CD4-positive, alpha-beta memory T cell (primary cell): ENCODE results near the gene GPC5. TPM values are rescaled to one million over a fixed set of nuclear protein-coding genes. Genes with fewer than 3 reads are reported as not detected.
"Not testable (repeated sequence)": the region's sequence is repeated elsewhere in the genome, so short reads cannot be mapped to it uniquely, and the experiment has no call there.

ENCODE experiments used
- CTCF ChIA-PET: fragments of 350-600 bp; sonication (Branson Sonifier 250); formaldehyde crosslinking; loops from one replicate; lab custom pipeline; 2021; ENCODE audit warnings: inconsistent platforms; ENCODE audit not compliant: partially characterized antibody; lab: Charles Lee
- POLR2A ChIA-PET: fragments of 350-600 bp; sonication (Branson Sonifier 250); formaldehyde crosslinking; loops from one replicate; lab custom pipeline; 2021; ENCODE audit not compliant: partially characterized antibody; lab: Charles Lee
- DNase-seq, 5 donors: peaks; one replicate each; pipeline versions ENCODE4 v3.0.0 to v3.0.0-alpha.2; 2020 to 2022; ENCODE audit warnings: mixed read lengths in 1 of 5
- H3K27ac ChIP-seq: one replicate; pipeline ENCODE4 v1.7.0; 2013; ENCODE audit warnings: low read depth, low read length
- H3K27me3 ChIP-seq: 2 replicates; pipeline ENCODE4 v1.7.0; 2013; ENCODE audit warnings: mild to moderate bottlenecking, low read length, moderate library complexity; ENCODE audit not compliant: insufficient read depth
- H3K36me3 ChIP-seq: 2 replicates; pipeline ENCODE4 v1.7.0; 2013; ENCODE audit warnings: mild to moderate bottlenecking, low read length, moderate library complexity; ENCODE audit not compliant: insufficient read depth
- H3K4me1 ChIP-seq: 2 replicates; pipeline ENCODE4 v1.7.0; 2013; ENCODE audit warnings: mild to moderate bottlenecking, low read length, moderate library complexity; ENCODE audit not compliant: insufficient read depth
- H3K4me3 ChIP-seq, 2 donors: one replicate each; pipeline ENCODE4 v1.7.0; 2013; ENCODE audit warnings: low read length in 2 of 2, mild to moderate bottlenecking in 1 of 2
- H3K9me3 ChIP-seq, 2 donors: one replicate each; pipeline ENCODE4 v1.7.0; 2013; ENCODE audit warnings: low read length in 2 of 2, control low read depth in 1 of 2; ENCODE audit not compliant: control insufficient read depth in 1 of 2
- H3K27ac Mint-ChIP-seq, 7 donors: one replicate each; pipeline ENCODE4 v1.8.0; 2020 to 2021; ENCODE audit warnings: mixed read lengths in 7 of 7, mild to moderate bottlenecking in 6 of 7, inconsistent platforms in 3 of 7, moderate library complexity in 3 of 7
- H3K27me3 Mint-ChIP-seq, 2 donors: one replicate each; pipeline ENCODE4 v1.8.0; 2020 to 2021; ENCODE audit warnings: mixed read lengths in 2 of 2
- H3K36me3 Mint-ChIP-seq, 2 donors: one replicate each; pipeline ENCODE4 v1.8.0; 2020 to 2021; ENCODE audit warnings: mixed read lengths in 2 of 2, inconsistent platforms in 1 of 2, mild to moderate bottlenecking in 1 of 2
- H3K4me1 Mint-ChIP-seq, 4 donors: one replicate each; pipeline ENCODE4 v1.8.0; 2020 to 2021; ENCODE audit warnings: mixed read lengths in 4 of 4, mild to moderate bottlenecking in 1 of 4
- H3K4me3 Mint-ChIP-seq, 8 donors: one replicate each; pipeline ENCODE4 v1.8.0; 2020 to 2021; ENCODE audit warnings: mixed read lengths in 8 of 8, mild to moderate bottlenecking in 7 of 8, moderate library complexity in 6 of 8, inconsistent platforms in 3 of 8
- H3K9me3 Mint-ChIP-seq, 8 donors: one replicate each; pipeline ENCODE4 v1.8.0; 2020 to 2021; ENCODE audit warnings: mixed read lengths in 8 of 8, mild to moderate bottlenecking in 5 of 8, inconsistent platforms in 3 of 8, moderate library complexity in 1 of 8
- intact Hi-C: fragments of 100-400 bp; cut with micrococcal nuclease; formaldehyde crosslinking; loops from one replicate; pipeline ENCODE4 v1.15.1; 2023
- polyA plus RNA-seq, 2 donors: library from polyadenylated mRNA; unstranded; fragments of 300-500 nt; fragmentation: Illumina TruSeq; gene quantifications; one replicate each; pipeline ENCODE4 v1.2.3, GENCODE V29; 2021
- total RNA-seq, 2 experiments: library from RNA; stranded (reverse); gene quantifications; one replicate each; pipeline ENCODE4 v1.2.3, GENCODE V29; 2021

GPC5 gene
- total and polyA plus RNA-seq, 4 experiments from 2014 or later, result 0.14 TPM; not detected in 3

DNA sequence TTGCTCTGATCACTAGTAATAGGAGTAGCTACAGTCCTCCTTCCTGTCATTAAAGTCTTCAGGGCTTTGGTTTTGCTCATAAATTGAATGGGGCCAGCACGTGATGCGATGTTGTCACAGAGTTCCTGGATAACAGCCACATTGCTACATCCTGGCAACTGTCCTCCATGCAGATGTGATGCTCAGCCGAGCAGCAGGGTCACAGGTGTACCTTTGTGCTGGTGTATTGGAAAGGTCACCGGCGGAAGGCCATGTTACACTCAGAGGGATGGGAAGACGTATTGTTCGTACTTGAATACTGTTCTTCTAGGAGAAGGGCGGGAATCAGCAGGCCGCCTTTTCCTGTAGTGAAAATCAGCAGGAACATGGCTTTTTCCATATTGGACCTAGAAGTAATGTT is 1114.4 kb downstream of the GPC5 start:
- Mint-ChIP-seq H3K4me1 (no peaks in the 10 kb centered on the region), H3K27ac (no peak overlapping the region), H3K4me3 (no peak overlapping the region), H3K36me3 (no peaks in the 10 kb centered on the region), H3K9me3 (peaks cover 2 to 16% (median 2%) of the 10 kb centered on the region in 8 donors), H3K27me3 (no peaks in the 10 kb centered on the region)
- no peak for DNase-seq
- Histone ChIP-seq H3K4me3 (no peak overlapping the region), H3K4me1 (no peaks in the 10 kb centered on the region), H3K27me3 (no peaks in the 10 kb centered on the region), H3K27ac (no peak overlapping the region), H3K9me3 (no peaks in the 10 kb centered on the region), H3K36me3 (no peaks in the 10 kb centered on the region)
- ChIA-PET POLR2A (no interaction called here), CTCF (no interaction called here)
- intact Hi-C loops, result no loop called here

DNA sequence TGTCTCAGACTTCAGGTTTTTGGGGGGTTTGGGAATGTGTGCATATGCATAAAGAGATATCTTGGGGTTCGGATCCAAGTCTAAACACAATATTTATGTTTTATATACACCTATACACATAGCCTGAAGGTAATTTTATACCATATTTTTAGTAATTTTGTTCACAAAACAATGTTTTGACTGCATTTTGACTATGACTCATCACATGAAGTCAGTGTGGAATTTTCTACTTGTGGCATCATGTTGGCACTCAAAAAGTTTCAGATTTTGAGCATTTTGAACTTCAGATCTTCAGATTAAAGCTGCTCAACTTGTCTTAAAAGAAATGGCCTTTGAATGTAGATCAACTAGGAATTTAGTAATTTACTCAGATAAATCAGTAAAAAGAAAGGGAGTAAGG is 1115.3 kb downstream of the GPC5 start:
- ChIA-PET CTCF (no interaction called here), POLR2A (no interaction called here)
- no peak overlapping the region for H3K4me3 ChIP-seq
- H3K27me3 ChIP-seq, result no peaks in the 10 kb centered on the region
- no peak for DNase-seq
- Mint-ChIP-seq H3K27ac (no peak overlapping the region), H3K9me3 (peaks cover 2 to 18% (median 5%) of the 10 kb centered on the region in 8 donors), H3K4me3 (no peak overlapping the region), H3K4me1 (no peaks in the 10 kb centered on the region), H3K27me3 (no peaks in the 10 kb centered on the region), H3K36me3 (no peaks in the 10 kb centered on the region)
- H3K36me3 ChIP-seq, result no peaks in the 10 kb centered on the region
- intact Hi-C loops, result no loop called here
- H3K9me3 ChIP-seq, result no peaks in the 10 kb centered on the region
- H3K4me1 ChIP-seq, result no peaks in the 10 kb centered on the region
- no peak overlapping the region for H3K27ac ChIP-seq

DNA sequence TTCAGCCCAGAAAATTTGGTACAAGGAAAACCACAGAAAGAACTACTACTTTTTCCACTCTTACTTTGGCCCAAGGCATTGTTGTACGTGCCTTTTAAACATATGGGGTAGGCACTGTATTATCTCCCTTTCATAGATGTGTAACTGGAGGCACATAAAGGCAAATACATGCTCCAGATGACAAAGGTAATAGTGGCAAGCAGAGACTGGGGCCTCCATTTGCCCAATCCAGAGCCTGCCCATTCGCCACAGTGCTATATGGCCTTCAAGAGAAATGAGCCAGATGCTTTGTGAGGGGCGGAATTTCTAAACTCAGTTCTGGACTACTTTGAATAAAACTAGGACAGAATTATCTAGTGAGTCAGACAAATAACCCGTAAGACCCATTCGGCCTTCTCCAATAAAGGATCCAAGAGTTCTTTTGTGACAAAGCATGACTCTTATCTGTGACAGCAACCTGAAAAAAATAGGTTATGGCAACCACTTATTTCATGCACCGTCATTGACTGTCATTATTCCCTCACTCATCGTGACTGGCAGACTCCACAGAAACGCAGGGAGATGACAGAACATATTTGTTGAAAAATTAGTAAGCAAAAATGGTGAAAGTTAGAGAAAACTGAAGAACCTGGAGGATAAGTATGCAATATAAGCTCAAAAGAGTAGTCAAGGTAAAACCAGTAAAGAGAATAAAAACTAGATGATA is 1116.2 kb downstream of the GPC5 start:
- H3K27ac Mint-ChIP-seq, result no peak overlapping the region
- POLR2A ChIA-PET, result no interaction called here

DNA sequence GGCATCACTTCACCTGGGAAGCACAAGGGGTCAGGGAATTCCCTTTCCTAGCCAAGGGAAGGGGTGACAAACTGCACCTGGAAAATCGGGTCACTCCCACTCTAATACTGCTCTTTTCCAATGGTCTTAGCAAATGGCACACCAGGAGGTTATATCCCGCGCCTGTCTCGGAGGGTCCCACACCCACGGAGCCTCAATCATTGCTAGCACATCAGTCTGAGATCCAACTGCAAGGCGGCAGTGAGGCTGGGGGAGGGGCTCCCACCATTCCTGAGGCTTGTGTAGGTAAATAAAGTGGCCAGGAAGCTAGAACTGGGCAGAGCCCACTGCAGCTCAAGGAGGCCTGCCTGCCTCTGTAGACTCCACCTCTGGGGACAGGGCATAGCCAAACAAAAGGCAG is 1118.5 kb downstream of the GPC5 start:
- H3K4me1 Mint-ChIP-seq, DNase-seq, H3K27me3 ChIP-seq, H3K27ac Mint-ChIP-seq, H3K36me3 Mint-ChIP-seq, POLR2A ChIA-PET, H3K27ac ChIP-seq, H3K9me3 ChIP-seq, H3K36me3 ChIP-seq, intact Hi-C loops, H3K4me3 ChIP-seq, H3K4me3 Mint-ChIP-seq, CTCF ChIA-PET, H3K27me3 Mint-ChIP-seq, H3K4me1 ChIP-seq: not testable (repeated sequence)
- peaks cover 0 to 28% (median 11%) of the 10 kb centered on the region in 8 donors for H3K9me3 Mint-ChIP-seq

More for the DNA sequence above, 1116.2 kb downstream of the GPC5 start:
- Histone ChIP-seq H3K4me3 (no peak overlapping the region), H3K9me3 (no peaks in the 10 kb centered on the region), H3K4me1 (no peaks in the 10 kb centered on the region), H3K27ac (no peak overlapping the region), H3K36me3 (no peaks in the 10 kb centered on the region), H3K27me3 (no peaks in the 10 kb centered on the region)
- no peaks in the 10 kb centered on the region for H3K27me3 Mint-ChIP-seq
- peaks cover 0 to 15% (median 5%) of the 10 kb centered on the region in 8 donors for H3K9me3 Mint-ChIP-seq
- no peak overlapping the region for H3K4me3 Mint-ChIP-seq
- no peak for DNase-seq
- no peaks in the 10 kb centered on the region for H3K36me3 Mint-ChIP-seq
- intact Hi-C loops, result no loop called here
- CTCF ChIA-PET, result no interaction called here
- no peaks in the 10 kb centered on the region for H3K4me1 Mint-ChIP-seq

- H3K4me1 Mint-ChIP-seq, H3K36me3 Mint-ChIP-seq, H3K36me3 ChIP-seq, H3K27ac Mint-ChIP-seq, H3K27me3 ChIP-seq, H3K4me1 ChIP-seq, H3K4me3 ChIP-seq, DNase-seq, CTCF ChIA-PET, H3K9me3 ChIP-seq, H3K27ac ChIP-seq, H3K4me3 Mint-ChIP-seq, POLR2A ChIA-PET, H3K27me3 Mint-ChIP-seq, intact Hi-C loops: not testable (repeated sequence)
- peaks cover 0 to 33% (median 11%) of the 10 kb centered on the region in 8 donors for H3K9me3 Mint-ChIP-seq
Measured at GRCh38 chr13:92518622-92519021, 1120.2 kb downstream of the GPC5 start.

- Histone ChIP-seq H3K9me3 (no peaks in the 10 kb centered on the region), H3K27ac (no peak overlapping the region), H3K4me3 (no peak overlapping the region), H3K36me3 (no peaks in the 10 kb centered on the region), H3K27me3 (no peaks in the 10 kb centered on the region), H3K4me1 (no peaks in the 10 kb centered on the region)
- ChIA-PET POLR2A (no interaction called here), CTCF (no interaction called here)
- Mint-ChIP-seq H3K4me1 (no peaks in the 10 kb centered on the region), H3K27me3 (no peaks in the 10 kb centered on the region), H3K9me3 (peaks cover 0 to 2% (median 0%) of the 10 kb centered on the region in 8 donors), H3K36me3 (no peaks in the 10 kb centered on the region), H3K4me3 (no peak overlapping the region), H3K27ac (no peak overlapping the region)
- intact Hi-C loops, result no loop called here
- no peak for DNase-seq
Measured at GRCh38 chr13:92530364-92530763, 1131.9 kb downstream of the GPC5 start.

GRCh38 chr13:92535222-92536006 is 1137.0 kb downstream of the GPC5 start:
- no peak for DNase-seq
- Mint-ChIP-seq H3K27ac (no peak overlapping the region), H3K9me3 (peaks cover 0 to 2% (median under 1%) of the 10 kb centered on the region in 8 donors), H3K4me1 (no peaks in the 10 kb centered on the region), H3K36me3 (no peaks in the 10 kb centered on the region), H3K4me3 (no peak overlapping the region), H3K27me3 (no peaks in the 10 kb centered on the region)
- Histone ChIP-seq H3K27me3 (no peaks in the 10 kb centered on the region), H3K27ac (no peak overlapping the region), H3K36me3 (no peaks in the 10 kb centered on the region), H3K4me3 (no peak overlapping the region), H3K4me1 (no peaks in the 10 kb centered on the region), H3K9me3 (no peaks in the 10 kb centered on the region)
- ChIA-PET CTCF (no interaction called here), POLR2A (no interaction called here)
- intact Hi-C loops, result no loop called here
